Measurements from ENCODE around the gene ABLIM3. TPM values are rescaled to one million over a fixed set of nuclear protein-coding genes. Genes with fewer than 3 reads are reported as not detected.
A peak's percentile ranks its signal among the peaks of the same experiment; 100 is the strongest.

The ABLIM3 gene
- total RNA-seq, 4 donors from 2014 or later, result 4.2 to 6.5 (median 4.7) TPM

- Histone ChIP-seq H3K4me1 (peaks cover 0 to 12% (median 2%) of the 10 kb centered on the region in 4 donors), H3K9me3 (no peaks in the 10 kb centered on the region), H3K4me3 (no peak overlapping the region), H3K27ac (peak overlapping the region in 1 of 4 donors; percentile 8), H3K36me3 (no peaks in the 10 kb centered on the region), H3K27me3 (peaks cover 8% of the 10 kb centered on the region)
- no peak for DNase-seq
- intact Hi-C loops (cut with DNase I; ENCODE audit: low total_unique reads) (no loop called here), in situ Hi-C loops (cut with MboI; ENCODE audit: low pct_ligation_motif_present in 1 of 4, low pct_unique_long_range_greater_than_20kb in 1 of 4, low sequenced_read_pairs in 3 of 4) (loop anchor here in 2 of 4 donors (25.0 kb wide), 1 partner anchor 92 kb away; the partner anchor contains the start of gene ABLIM3 (in 2 of the 2))
- no peak for TF ChIP-seq POLR2AphosphoS5 (IDR thresholded peaks at IDR 0.05)
- 25 to 35% methylated on average over 2 to 6 of the region's 6 CpGs for WGBS, 2 donors (ENCODE audit: low coverage in 1 of 2)
Measured at GRCh38 chr5:149229298-149229937, 88.1 kb downstream of the ABLIM3 start.

GRCh38 chr5:149235841-149236240 is 94.5 kb downstream of the ABLIM3 start:
- in situ Hi-C loops (cut with MboI; ENCODE audit: low pct_ligation_motif_present in 1 of 4, low pct_unique_long_range_greater_than_20kb in 1 of 4, low sequenced_read_pairs in 3 of 4) (loop anchor here in 3 of 4 donors (10.0 to 25.0 kb wide), 2 partner anchors 91 to 99 kb away; partner anchors contain the start of gene ABLIM3 (in 3 of the 3)), intact Hi-C loops (cut with DNase I; ENCODE audit: low total_unique reads) (no loop called here)
- Histone ChIP-seq H3K4me1 (no peaks in the 10 kb centered on the region), H3K36me3 (no peaks in the 10 kb centered on the region), H3K4me3 (no peak overlapping the region), H3K27me3 (peaks cover 8% of the 10 kb centered on the region), H3K9me3 (no peaks in the 10 kb centered on the region), H3K27ac (no peak overlapping the region)
- TF ChIP-seq CTCF (IDR thresholded peaks at IDR 0.05) (no peak), POLR2A (IDR thresholded peaks at IDR 0.05) (no peak), EP300 (IDR thresholded peaks at IDR 0.05; ENCODE audit: low read depth) (no peak), POLR2AphosphoS5 (IDR thresholded peaks at IDR 0.05) (no peak)
- DNase-seq, result no peak

- H3K36me3 ChIP-seq, result no peaks in the 10 kb centered on the region
- H3K9me3 ChIP-seq, result no peaks in the 10 kb centered on the region
- H3K4me3 ChIP-seq, result no peak overlapping the region
- H3K27me3 ChIP-seq, result peaks cover 3% of the 10 kb centered on the region
- in situ Hi-C loops (cut with MboI; ENCODE audit: low pct_ligation_motif_present in 1 of 4, low pct_unique_long_range_greater_than_20kb in 1 of 4, low sequenced_read_pairs in 3 of 4), result loop anchor here in 3 of 4 donors (10.0 to 25.0 kb wide), 2 partner anchors 93 to 100 kb away; partner anchors contain the start of gene ABLIM3 (in 3 of the 3)
- no peaks in the 10 kb centered on the region for H3K4me1 ChIP-seq
- intact Hi-C loops (cut with DNase I; ENCODE audit: low total_unique reads), result no loop called here
- no peak overlapping the region for H3K27ac ChIP-seq
- WGBS, 2 donors (ENCODE audit: low coverage in 1 of 2), result 45 to 59% methylated on average over 3 to 4 of the region's 4 CpGs
- TF ChIP-seq EP300 (IDR thresholded peaks at IDR 0.05; ENCODE audit: low read depth) (no peak), POLR2A (IDR thresholded peaks at IDR 0.05) (no peak), CTCF (IDR thresholded peaks at IDR 0.05) (no peak), POLR2AphosphoS5 (IDR thresholded peaks at IDR 0.05) (no peak)
- no peak for DNase-seq
Measured at GRCh38 chr5:149237662-149238061, 96.4 kb downstream of the ABLIM3 start.

GRCh38 chr5:149238540-149238939 is 97.2 kb downstream of the ABLIM3 start:
- in situ Hi-C loops (cut with MboI; ENCODE audit: low pct_ligation_motif_present in 1 of 4, low pct_unique_long_range_greater_than_20kb in 1 of 4, low sequenced_read_pairs in 3 of 4) (loop anchor here in 3 of 4 donors (10.0 to 25.0 kb wide), 2 partner anchors 94 to 101 kb away; partner anchors contain the start of gene ABLIM3 (in 3 of the 3)), intact Hi-C loops (cut with DNase I; ENCODE audit: low total_unique reads) (no loop called here)
- H3K36me3 ChIP-seq, result no peaks in the 10 kb centered on the region

More at GRCh38 chr5:149238540-149238939, 97.2 kb downstream of the ABLIM3 start:
- TF ChIP-seq POLR2A (IDR thresholded peaks at IDR 0.05) (no peak), POLR2AphosphoS5 (IDR thresholded peaks at IDR 0.05) (no peak), EP300 (IDR thresholded peaks at IDR 0.05; ENCODE audit: low read depth) (no peak), CTCF (IDR thresholded peaks at IDR 0.05) (no peak)
- Histone ChIP-seq H3K27me3 (no peaks in the 10 kb centered on the region), H3K4me3 (no peak overlapping the region), H3K9me3 (no peaks in the 10 kb centered on the region), H3K4me1 (no peaks in the 10 kb centered on the region), H3K27ac (no peak overlapping the region)
- WGBS, 2 donors (ENCODE audit: low coverage in 1 of 2), result 38% methylated on average over 2 of the region's 2 CpGs; no CpG with 5 or more reads in 1 of the 2 donors
- DNase-seq, result no peak

Data from transverse colon (tissue), 4 donors.